CD4-positive, CD25-positive, alpha-beta regulatory T cell (primary cell): ENCODE data around the gene MAST1. TPM values are rescaled to one million over a fixed set of nuclear protein-coding genes. Genes with fewer than 3 reads are reported as not detected.

Source experiments
- ATAC-seq, 2 donors: fragments of 150-1000 bp; cut with Tn5 transposase; one replicate each; pipeline ENCODE4 v1.10.0; 2021; ENCODE audit warnings: low read depth in 2 of 2, moderate number of reproducible peaks in 2 of 2, moderate library complexity in 1 of 2
- DNase-seq, 3 donors: peaks; one replicate each; pipeline versions ENCODE4 v3.0.0 to v3.0.0-alpha.2; 2012 to 2022; ENCODE audit warnings: mixed read lengths in 1 of 3
- H3K27ac ChIP-seq: one replicate; pipeline ENCODE4 v1.7.0; 2013; ENCODE audit warnings: mild to moderate bottlenecking, low read length; ENCODE audit not compliant: insufficient read depth, poor library complexity, severe bottlenecking
- H3K27me3 ChIP-seq: one replicate; pipeline ENCODE4 v1.7.0; 2013; ENCODE audit warnings: low read length; ENCODE audit not compliant: control insufficient read depth, insufficient read depth
- H3K36me3 ChIP-seq: one replicate; pipeline ENCODE4 v1.7.0; 2013; ENCODE audit warnings: mild to moderate bottlenecking, low read length, moderate library complexity; ENCODE audit not compliant: control insufficient read depth, insufficient read depth
- H3K4me1 ChIP-seq: 2 replicates; pipeline ENCODE4 v1.7.0; 2013; ENCODE audit warnings: mild to moderate bottlenecking, low read length; ENCODE audit not compliant: insufficient read depth, control insufficient read depth, poor library complexity, severe bottlenecking
- H3K4me3 ChIP-seq: one replicate; pipeline ENCODE4 v1.7.0; 2013; ENCODE audit warnings: low read depth, mild to moderate bottlenecking, low read length, moderate library complexity
- H3K9me3 ChIP-seq, 2 experiments: 1 replicate in 1 of 2; 2 replicates in 1 of 2; pipeline ENCODE4 v1.7.0; 2013; ENCODE audit warnings: low read length in 2 of 2, mild to moderate bottlenecking in 1 of 2, moderate library complexity in 1 of 2; ENCODE audit not compliant: control insufficient read depth in 2 of 2
- H3K27ac Mint-ChIP-seq, 3 donors: one replicate each; pipeline ENCODE4 v1.8.0; 2020 to 2022; ENCODE audit warnings: mild to moderate bottlenecking in 3 of 3, mixed read lengths in 3 of 3, moderate library complexity in 2 of 3
- H3K27me3 Mint-ChIP-seq: one replicate; pipeline ENCODE4 v1.8.0; 2022; ENCODE audit warnings: mild to moderate bottlenecking, mixed read lengths
- H3K36me3 Mint-ChIP-seq: one replicate; pipeline ENCODE4 v1.8.0; 2020; ENCODE audit warnings: mixed read lengths
- H3K4me1 Mint-ChIP-seq, 4 donors: one replicate each; pipeline ENCODE4 v1.8.0; 2020 to 2022; ENCODE audit warnings: mixed read lengths in 4 of 4, mild to moderate bottlenecking in 1 of 4
- H3K4me3 Mint-ChIP-seq, 4 donors: one replicate each; pipeline ENCODE4 v1.8.0; 2020 to 2022; ENCODE audit warnings: mild to moderate bottlenecking in 4 of 4, mixed read lengths in 4 of 4, moderate library complexity in 3 of 4
- H3K9me3 Mint-ChIP-seq, 7 donors: one replicate each; pipeline ENCODE4 v1.8.0; 2020 to 2022; ENCODE audit warnings: mixed read lengths in 7 of 7, mild to moderate bottlenecking in 3 of 7, moderate library complexity in 2 of 7
- polyA plus RNA-seq, 4 donors: library from polyadenylated mRNA; unstranded; fragments of 300-500 nt; fragmentation: Illumina TruSeq; gene quantifications; one replicate each; pipeline ENCODE4 v1.2.3, GENCODE V29; 2021
- total RNA-seq: library from RNA; stranded (reverse); gene quantifications from one replicate; pipeline ENCODE4 v1.2.3, GENCODE V29; 2022

MAST1 gene
- total and polyA plus RNA-seq, 5 donors from 2014 or later = 0.05 to 1.8 (median 0.73) TPM; not detected in 1

DNA sequence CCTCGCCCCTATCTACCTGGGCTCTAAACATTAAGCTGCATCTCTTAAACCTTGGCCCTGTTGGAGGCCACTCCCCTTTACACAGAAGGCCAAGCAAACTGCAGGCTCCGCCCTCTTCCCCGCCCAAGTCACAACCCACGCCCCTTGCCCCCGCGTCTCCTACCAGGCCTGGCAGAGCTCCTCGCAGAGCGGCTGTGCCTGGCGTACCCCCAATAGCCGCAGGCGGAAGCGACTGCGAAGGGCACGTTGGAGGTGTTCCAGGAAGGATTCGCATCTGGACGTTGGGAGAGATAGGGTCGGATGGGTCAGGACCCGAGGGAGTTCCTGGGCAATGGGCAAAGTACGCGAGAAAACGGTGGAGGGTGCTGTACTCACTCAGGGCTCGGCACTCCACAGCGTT, 9.8 kb upstream of the MAST1 start:
- Mint-ChIP-seq H3K4me1 (peaks cover 6 to 20% (median 14%) of the 10 kb centered on the region in 4 donors), H3K36me3 (no peaks in the 10 kb centered on the region), H3K4me3 (no peak overlapping the region), H3K27ac (no peak overlapping the region), H3K9me3 (peaks cover 0 to 11% (median 0%) of the 10 kb centered on the region in 7 donors), H3K27me3 (peaks cover 52% of the 10 kb centered on the region)
- H3K27me3 ChIP-seq = peaks cover 34% of the 10 kb centered on the region
- H3K36me3 ChIP-seq = no peaks in the 10 kb centered on the region
- no peaks in the 10 kb centered on the region for H3K9me3 ChIP-seq
- H3K27ac ChIP-seq = no peak overlapping the region
- ATAC-seq = no peak
- DNase-seq = peak in 1 of 3 donors; percentile 58
- H3K4me3 ChIP-seq = no peak overlapping the region
- H3K4me1 ChIP-seq = peaks cover 12% of the 10 kb centered on the region

DNA sequence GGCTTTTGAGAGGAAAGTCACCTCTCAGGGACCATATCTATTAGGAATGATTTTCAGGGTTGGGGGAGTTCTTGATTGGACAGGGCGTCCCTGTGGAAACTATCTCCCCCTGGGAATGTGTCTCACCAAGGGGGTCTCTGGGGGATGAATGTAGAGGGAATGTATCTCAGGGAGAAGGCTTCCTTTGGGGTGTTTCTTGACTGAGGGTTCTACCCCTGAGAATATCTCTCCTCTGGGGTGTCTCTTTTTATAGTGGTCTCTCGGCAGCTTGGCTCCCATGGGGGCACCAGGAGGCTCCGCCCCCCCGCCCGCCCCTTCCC, 4.9 kb upstream of the MAST1 start:
- Histone ChIP-seq H3K27ac (no peak overlapping the region), H3K4me3 (peak overlapping the region; percentile 50), H3K27me3 (peaks cover 54% of the 10 kb centered on the region), H3K36me3 (no peaks in the 10 kb centered on the region), H3K9me3 (no peaks in the 10 kb centered on the region), H3K4me1 (peaks cover 21% of the 10 kb centered on the region)
- peaks cover 6 to 35% (median 19%) of the 10 kb centered on the region in 4 donors for H3K4me1 Mint-ChIP-seq
- H3K36me3 Mint-ChIP-seq = no peaks in the 10 kb centered on the region
- H3K27ac Mint-ChIP-seq = peak overlapping the region in 1 of 3 donors; percentile 9
- H3K4me3 Mint-ChIP-seq = peak overlapping the region; percentile 62 to 82 (median 70)
- DNase-seq (no peak), ATAC-seq (no peak)
- H3K9me3 Mint-ChIP-seq = peaks cover 0 to 16% (median 0%) of the 10 kb centered on the region in 7 donors
- peaks cover 83% of the 10 kb centered on the region for H3K27me3 Mint-ChIP-seq

DNA sequence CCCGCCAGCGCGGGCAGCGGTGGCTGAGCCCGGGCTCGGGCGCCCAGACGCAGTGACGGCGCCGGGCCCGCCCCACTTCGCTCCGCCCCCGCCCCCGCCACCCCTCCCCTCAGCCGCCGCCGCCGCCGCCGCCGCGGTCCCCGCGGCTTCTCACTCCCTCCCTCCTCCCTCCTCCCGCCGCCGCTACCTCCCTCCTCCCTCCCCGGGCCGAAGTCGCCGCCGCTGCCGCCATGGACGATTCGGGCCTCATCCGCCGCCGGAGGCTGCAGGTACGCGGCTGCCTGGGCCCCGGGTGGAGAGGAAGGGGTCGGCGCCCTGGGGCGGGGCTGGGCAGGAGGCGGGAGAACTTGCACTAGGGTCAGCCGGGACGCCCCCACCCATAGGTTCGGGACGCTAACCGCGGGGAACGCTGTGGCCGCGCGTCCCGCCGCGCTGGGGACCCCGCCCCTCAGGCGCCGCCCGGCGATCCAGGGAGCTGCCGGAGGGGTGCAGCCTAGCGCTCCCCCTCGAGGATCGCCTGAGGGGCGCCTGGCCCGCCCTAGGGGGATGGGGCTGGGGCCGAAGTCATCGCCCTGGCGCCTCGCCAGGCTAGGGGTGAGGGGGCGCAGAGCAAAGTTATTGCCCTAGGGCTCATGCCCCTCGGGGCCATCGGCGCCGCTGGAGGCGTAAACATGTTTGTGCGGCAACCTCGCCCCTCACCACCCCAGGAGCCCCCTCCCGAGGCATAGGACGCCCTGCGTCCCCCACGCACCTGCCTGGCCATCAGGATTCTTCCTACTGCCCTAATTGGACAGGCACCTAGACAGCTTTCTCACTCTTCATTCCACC, 4.4 kb upstream of the MAST1 start:
- Mint-ChIP-seq H3K36me3 (no peaks in the 10 kb centered on the region), H3K4me3 (peak overlapping the region; percentile 35 to 74 (median 70)), H3K27ac (no peak overlapping the region), H3K9me3 (peaks cover 0 to 16% (median 0%) of the 10 kb centered on the region in 7 donors), H3K4me1 (peaks cover 6 to 37% (median 20%) of the 10 kb centered on the region in 4 donors), H3K27me3 (peaks cover 83% of the 10 kb centered on the region)
- Histone ChIP-seq H3K36me3 (no peaks in the 10 kb centered on the region), H3K27me3 (peaks cover 50% of the 10 kb centered on the region), H3K4me3 (no peak overlapping the region), H3K4me1 (peaks cover 27% of the 10 kb centered on the region), H3K27ac (no peak overlapping the region), H3K9me3 (no peaks in the 10 kb centered on the region)
- DNase-seq (peak in 1 of 3 donors; percentile 33), ATAC-seq (no peak)

DNA sequence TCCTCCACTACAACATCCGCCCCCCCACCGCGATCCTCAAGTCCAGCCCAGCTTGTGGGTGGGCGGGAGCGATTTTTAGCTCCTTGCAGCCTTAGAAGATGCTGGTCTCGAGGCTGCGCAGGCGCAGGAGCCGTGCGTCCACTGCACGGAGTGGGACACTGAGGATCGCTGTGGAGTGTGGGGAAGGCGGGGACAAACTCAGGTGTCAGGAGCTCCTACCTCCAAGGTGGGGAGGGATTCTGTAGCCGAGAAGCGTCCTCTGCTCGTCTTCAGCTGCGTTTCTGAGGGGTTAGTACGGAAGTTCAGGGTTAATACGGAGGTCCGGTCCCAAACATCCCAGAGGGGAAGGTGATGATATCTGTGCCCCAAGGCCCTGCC, 3.8 kb upstream of the MAST1 start, which contains the start of gene RTBDN:
Gene RTBDN, minus strand, starts transcription at position 14 of the 378 bp plus-strand sequence. CDS start 4,600 bp downstream, outside the sequence.
- ATAC-seq (no peak), DNase-seq (no peak)
- Histone ChIP-seq H3K36me3 (no peaks in the 10 kb centered on the region), H3K27me3 (peaks cover 52% of the 10 kb centered on the region), H3K27ac (no peak within 1 kb of the TSS), H3K9me3 (no peaks in the 10 kb centered on the region), H3K4me1 (peaks cover 33% of the 10 kb centered on the region), H3K4me3 (peak within 1 kb of the TSS; percentile 50)
- H3K27me3 Mint-ChIP-seq = peaks cover 88% of the 10 kb centered on the region
- H3K4me1 Mint-ChIP-seq = peaks cover 6 to 43% (median 25%) of the 10 kb centered on the region in 4 donors
- peak within 1 kb of the TSS; percentile 56 to 74 (median 70) for H3K4me3 Mint-ChIP-seq
- H3K36me3 Mint-ChIP-seq = no peaks in the 10 kb centered on the region
- peak within 1 kb of the TSS in 1 of 3 donors; percentile 9 for H3K27ac Mint-ChIP-seq
- H3K9me3 Mint-ChIP-seq = peaks cover 0 to 14% (median 0%) of the 10 kb centered on the region in 7 donors

DNA sequence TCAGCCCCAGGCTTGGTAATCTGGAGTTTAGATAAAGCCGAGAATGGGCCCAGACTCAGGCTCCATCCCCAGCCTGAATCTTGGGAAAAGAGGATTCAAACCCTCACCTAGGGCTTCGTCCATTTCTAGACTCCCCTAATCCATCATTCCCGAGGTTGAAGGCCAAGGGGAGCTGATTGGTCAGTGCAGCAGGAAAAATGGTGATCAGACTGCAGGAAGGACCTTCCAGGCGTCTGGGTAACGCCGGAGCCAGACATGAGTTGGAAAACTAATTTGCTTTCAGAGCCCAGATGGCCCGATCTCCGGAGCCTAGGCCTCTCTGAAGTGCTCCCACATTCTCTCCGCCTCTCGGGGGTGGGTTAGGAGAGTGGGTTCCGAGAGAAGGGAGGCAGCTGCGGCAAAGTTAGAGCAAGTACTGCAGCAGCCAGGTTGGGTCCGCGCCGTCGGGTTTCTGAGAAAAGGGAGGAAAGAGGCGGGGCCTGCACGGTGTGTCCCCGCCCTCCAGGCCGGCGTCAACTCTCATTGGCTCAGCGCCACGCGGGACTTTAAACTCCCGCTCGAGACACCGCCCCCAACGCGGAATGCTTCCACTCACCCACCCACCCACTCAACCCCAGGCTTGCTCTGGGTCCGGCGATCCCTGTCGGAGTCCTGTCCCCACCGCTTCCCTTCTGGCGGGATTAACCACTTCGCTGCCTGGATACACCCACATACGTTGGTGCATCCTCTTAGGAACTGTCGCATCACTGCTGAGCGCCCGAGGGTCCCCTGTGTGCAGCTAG, 3.1 kb upstream of the MAST1 start:
- Histone ChIP-seq H3K27ac (no peak overlapping the region), H3K9me3 (no peaks in the 10 kb centered on the region), H3K4me1 (peaks cover 33% of the 10 kb centered on the region), H3K27me3 (peaks cover 57% of the 10 kb centered on the region), H3K4me3 (no peak overlapping the region), H3K36me3 (no peaks in the 10 kb centered on the region)
- H3K27me3 Mint-ChIP-seq = peaks cover 91% of the 10 kb centered on the region
- H3K9me3 Mint-ChIP-seq = peaks cover 0 to 14% (median 0%) of the 10 kb centered on the region in 7 donors
- H3K27ac Mint-ChIP-seq = no peak overlapping the region
- DNase-seq (peak in 2 of 3 donors; percentile 44 to 53), ATAC-seq (peak in 1 of 2 donors; percentile 23)
- H3K36me3 Mint-ChIP-seq = no peaks in the 10 kb centered on the region
- peaks cover 6 to 47% (median 26%) of the 10 kb centered on the region in 4 donors for H3K4me1 Mint-ChIP-seq
- H3K4me3 Mint-ChIP-seq = peak overlapping the region; percentile 56 to 74 (median 69)

DNA sequence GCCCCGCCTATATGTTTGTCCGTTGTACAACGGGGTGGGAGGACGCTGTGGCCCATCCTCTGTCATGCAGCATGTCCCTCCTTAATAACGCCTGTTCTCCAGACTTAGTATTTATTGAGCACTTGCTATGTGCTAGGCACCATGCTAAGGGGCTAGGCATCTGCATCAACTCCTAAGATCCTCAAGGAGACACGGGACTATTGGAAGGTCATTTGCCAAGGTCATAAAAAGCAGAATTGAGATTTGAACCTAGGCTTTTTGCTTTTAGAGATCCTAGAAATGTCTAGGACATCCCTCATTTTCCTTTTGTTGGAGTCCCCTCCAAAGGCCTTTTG, 1.8 kb upstream of the MAST1 start:
- peaks cover 6 to 61% (median 31%) of the 10 kb centered on the region in 4 donors for H3K4me1 Mint-ChIP-seq
- H3K9me3 ChIP-seq = no peaks in the 10 kb centered on the region

DNA sequence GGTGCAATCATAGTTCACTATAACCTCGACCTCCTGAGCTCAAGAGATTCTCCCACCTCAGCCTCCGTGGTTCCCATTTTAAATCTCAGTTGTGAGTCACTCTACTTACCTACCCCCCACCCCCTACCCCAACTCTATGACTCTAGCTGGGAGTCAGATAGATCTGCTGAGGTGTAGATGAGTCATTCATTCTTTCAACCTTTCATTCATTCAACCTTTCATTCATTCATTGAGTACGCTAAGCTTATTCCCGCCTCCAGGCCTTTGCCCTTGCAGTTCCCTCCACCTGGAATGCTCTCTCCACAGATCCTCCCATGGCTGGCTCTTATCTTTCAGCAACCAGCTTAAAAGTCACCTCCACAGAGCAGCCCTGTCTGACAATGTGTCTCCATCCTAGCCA, 1.1 kb upstream of the MAST1 start:
- no peak overlapping the region for H3K27ac Mint-ChIP-seq
- peaks cover 0 to 62% (median 33%) of the 10 kb centered on the region in 4 donors for H3K4me1 Mint-ChIP-seq
- Histone ChIP-seq H3K27ac (no peak overlapping the region), H3K4me1 (peaks cover 45% of the 10 kb centered on the region), H3K4me3 (no peak overlapping the region), H3K36me3 (no peaks in the 10 kb centered on the region), H3K27me3 (peaks cover 44% of the 10 kb centered on the region), H3K9me3 (no peaks in the 10 kb centered on the region)
- peaks cover 0 to 14% (median 0%) of the 10 kb centered on the region in 7 donors for H3K9me3 Mint-ChIP-seq
- H3K27me3 Mint-ChIP-seq = peaks cover 91% of the 10 kb centered on the region
- H3K36me3 Mint-ChIP-seq = no peaks in the 10 kb centered on the region
- ATAC-seq (no peak), DNase-seq (no peak)
- H3K4me3 Mint-ChIP-seq = peak overlapping the region; percentile 12 to 60 (median 40)

More for the DNA sequence above, 1.8 kb upstream of the MAST1 start:
- Mint-ChIP-seq H3K9me3 (peaks cover 0 to 14% (median 0%) of the 10 kb centered on the region in 7 donors), H3K36me3 (no peaks in the 10 kb centered on the region), H3K4me3 (peak overlapping the region in 1 of 4 donors; percentile 47), H3K27ac (no peak overlapping the region), H3K27me3 (peaks cover 91% of the 10 kb centered on the region)
- no peak overlapping the region for H3K27ac ChIP-seq
- peaks cover 43% of the 10 kb centered on the region for H3K4me1 ChIP-seq
- ATAC-seq = no peak
- DNase-seq = no peak
- H3K4me3 ChIP-seq = no peak overlapping the region
- H3K36me3 ChIP-seq = no peaks in the 10 kb centered on the region
- peaks cover 46% of the 10 kb centered on the region for H3K27me3 ChIP-seq
